Upper lobe of right lung (tissue), 1 donor: ENCODE results near the gene ENPEP. TPM values are rescaled to one million over a fixed set of nuclear protein-coding genes. Genes with fewer than 3 reads are reported as not detected.
A peak's percentile ranks its signal among the peaks of the same experiment; 100 is the strongest.
"Not testable (repeated sequence)": the region's sequence is repeated elsewhere in the genome, so short reads cannot be mapped to it uniquely, and the experiment has no call there.

Source experiments
- ATAC-seq: fragments of 200-7000 bp; cut with Tn5 transposase; one replicate; pipeline ENCODE4 v1.9.1; 2020; ENCODE audit warnings: mild to moderate bottlenecking, moderate library complexity
- DNase-seq: peaks from one replicate; pipeline ENCODE4 v3.0.0-alpha.2; 2020
- H3K27ac ChIP-seq: fragments of 200-600 bp; one replicate; pipeline ENCODE4 v1.8.0; 2022
- H3K27me3 ChIP-seq: fragments of 200-600 bp; one replicate; pipeline ENCODE4 v1.8.0; 2022; ENCODE audit warnings: mild to moderate bottlenecking
- H3K36me3 ChIP-seq: fragments of 200-600 bp; one replicate; pipeline ENCODE4 v1.8.0; 2022
- H3K4me1 ChIP-seq: fragments of 200-600 bp; one replicate; pipeline ENCODE4 v1.8.0; 2022
- H3K4me3 ChIP-seq: fragments of 200-600 bp; one replicate; pipeline ENCODE4 v1.8.0; 2022; ENCODE audit warnings: mild to moderate bottlenecking
- H3K9me3 ChIP-seq: fragments of 200-600 bp; one replicate; pipeline ENCODE4 v1.8.0; 2022
- intact Hi-C: fragments of 100-400 bp; cut with DNase I; formaldehyde crosslinking; loops from one replicate; pipeline ENCODE4 v1.11.0; 2022
- total RNA-seq: library from RNA; stranded (reverse); fragmentation: NEBNext Ultra II Directional; extraction: Animal tissue kit (Norgen Biotek cat#: 25700); gene quantifications from one replicate; pipeline ENCODE4 v1.2.1, GENCODE V29; 2021
- TF ChIP-seq, protein P1 (sequence below): fragments of 200-600 bp; IDR thresholded peaks from one replicate; pipeline ENCODE4 v1.8.0; 2022; ENCODE audit warnings: antibody characterized with exemption
- donor health status: DM: no; HTN: yes; CAD: no; lungs with severe emphysema.

Gene ENPEP
- total RNA-seq, 1 donor from 2014 or later: 7.5 TPM

DNA sequence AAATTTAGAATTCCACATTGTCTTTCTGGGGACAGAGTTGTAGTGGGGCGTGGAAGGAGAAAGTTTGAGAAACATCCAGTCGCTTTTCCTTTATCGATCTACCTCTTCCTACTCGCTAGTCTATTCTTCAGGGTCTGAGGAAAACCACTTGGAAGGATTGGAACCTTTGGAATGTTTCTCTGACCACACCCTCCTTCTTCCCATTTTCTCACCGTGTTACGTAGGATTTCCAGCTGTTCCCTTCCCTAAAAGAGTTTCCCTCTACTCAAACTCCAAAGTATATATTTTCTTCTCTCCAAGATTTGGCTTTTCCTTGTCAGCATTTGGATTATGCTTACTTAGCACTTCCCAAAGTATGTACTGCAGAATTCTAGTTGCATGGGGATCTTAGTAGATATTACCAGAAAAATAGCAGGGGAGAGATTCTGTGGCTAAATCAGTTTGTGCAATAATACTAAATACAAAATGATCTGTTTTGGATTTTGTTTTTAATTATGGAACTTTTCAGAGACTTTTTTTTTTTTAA is 4.9 kb downstream of the ENPEP start:
- no peak overlapping the region for H3K4me3 ChIP-seq
- no peaks in the 10 kb centered on the region for H3K27me3 ChIP-seq
- H3K36me3 ChIP-seq: no peaks in the 10 kb centered on the region
- ATAC-seq: no peak
- DNase-seq: no peak
- TF ChIP-seq, protein P1, sequence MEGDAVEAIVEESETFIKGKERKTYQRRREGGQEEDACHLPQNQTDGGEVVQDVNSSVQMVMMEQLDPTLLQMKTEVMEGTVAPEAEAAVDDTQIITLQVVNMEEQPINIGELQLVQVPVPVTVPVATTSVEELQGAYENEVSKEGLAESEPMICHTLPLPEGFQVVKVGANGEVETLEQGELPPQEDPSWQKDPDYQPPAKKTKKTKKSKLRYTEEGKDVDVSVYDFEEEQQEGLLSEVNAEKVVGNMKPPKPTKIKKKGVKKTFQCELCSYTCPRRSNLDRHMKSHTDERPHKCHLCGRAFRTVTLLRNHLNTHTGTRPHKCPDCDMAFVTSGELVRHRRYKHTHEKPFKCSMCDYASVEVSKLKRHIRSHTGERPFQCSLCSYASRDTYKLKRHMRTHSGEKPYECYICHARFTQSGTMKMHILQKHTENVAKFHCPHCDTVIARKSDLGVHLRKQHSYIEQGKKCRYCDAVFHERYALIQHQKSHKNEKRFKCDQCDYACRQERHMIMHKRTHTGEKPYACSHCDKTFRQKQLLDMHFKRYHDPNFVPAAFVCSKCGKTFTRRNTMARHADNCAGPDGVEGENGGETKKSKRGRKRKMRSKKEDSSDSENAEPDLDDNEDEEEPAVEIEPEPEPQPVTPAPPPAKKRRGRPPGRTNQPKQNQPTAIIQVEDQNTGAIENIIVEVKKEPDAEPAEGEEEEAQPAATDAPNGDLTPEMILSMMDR: no peak
- no peaks in the 10 kb centered on the region for H3K4me1 ChIP-seq
- H3K27ac ChIP-seq: no peak overlapping the region
- intact Hi-C loops: no loop called here
- no peaks in the 10 kb centered on the region for H3K9me3 ChIP-seq

DNA sequence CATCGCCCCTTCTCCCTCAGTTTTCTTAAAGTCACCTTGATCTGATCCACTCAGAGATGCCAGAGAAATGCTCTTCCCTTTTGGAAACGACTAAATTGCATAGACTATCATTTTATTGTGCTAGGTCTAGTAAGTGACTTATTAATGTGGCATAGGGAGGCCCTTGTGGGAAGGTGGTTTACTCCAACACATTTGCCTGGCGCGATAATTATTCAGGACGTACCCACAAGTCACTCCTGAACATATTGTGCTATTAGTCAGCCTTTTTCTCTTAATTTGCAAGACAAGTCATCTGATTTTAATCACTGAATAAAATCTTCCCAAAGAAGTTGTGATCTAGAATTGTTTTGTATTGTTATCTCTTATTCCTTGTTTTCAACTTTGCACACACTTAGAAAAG is 7.6 kb downstream of the ENPEP start:
- Histone ChIP-seq H3K4me3 (no peak overlapping the region), H3K9me3 (no peaks in the 10 kb centered on the region), H3K4me1 (peaks cover under 1% of the 10 kb centered on the region), H3K27me3 (no peaks in the 10 kb centered on the region), H3K36me3 (no peaks in the 10 kb centered on the region), H3K27ac (no peak overlapping the region)
- intact Hi-C loops: no loop called here
- DNase-seq: no peak
- ATAC-seq: no peak
- TF ChIP-seq, protein P1: no peak

DNA sequence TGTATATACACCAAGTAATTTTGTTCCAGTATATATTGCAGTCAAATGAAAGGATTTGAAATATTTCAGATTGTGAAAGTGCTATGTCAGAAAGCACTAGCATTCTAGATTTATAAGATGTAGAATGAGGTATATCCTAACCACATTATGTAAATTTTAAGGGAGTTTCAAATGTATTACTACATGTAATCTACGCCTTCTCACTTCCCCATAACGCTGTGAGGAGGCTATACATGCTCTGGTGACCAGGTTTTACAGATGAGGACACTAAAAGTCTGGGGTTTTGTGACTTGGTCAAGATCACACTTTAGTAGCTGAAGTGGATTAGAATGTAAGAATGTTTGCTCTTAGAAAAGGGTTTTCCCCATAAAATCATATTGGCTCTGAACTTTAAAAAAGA is 8.1 kb downstream of the ENPEP start:
- DNase-seq (no peak), ATAC-seq (no peak)
- H3K4me1 ChIP-seq: peaks cover 3% of the 10 kb centered on the region
- no peaks in the 10 kb centered on the region for H3K36me3 ChIP-seq
- H3K27ac ChIP-seq: no peak overlapping the region
- TF ChIP-seq, protein P1: no peak
- no peaks in the 10 kb centered on the region for H3K27me3 ChIP-seq
- intact Hi-C loops: no loop called here
- no peaks in the 10 kb centered on the region for H3K9me3 ChIP-seq
- no peak overlapping the region for H3K4me3 ChIP-seq

DNA sequence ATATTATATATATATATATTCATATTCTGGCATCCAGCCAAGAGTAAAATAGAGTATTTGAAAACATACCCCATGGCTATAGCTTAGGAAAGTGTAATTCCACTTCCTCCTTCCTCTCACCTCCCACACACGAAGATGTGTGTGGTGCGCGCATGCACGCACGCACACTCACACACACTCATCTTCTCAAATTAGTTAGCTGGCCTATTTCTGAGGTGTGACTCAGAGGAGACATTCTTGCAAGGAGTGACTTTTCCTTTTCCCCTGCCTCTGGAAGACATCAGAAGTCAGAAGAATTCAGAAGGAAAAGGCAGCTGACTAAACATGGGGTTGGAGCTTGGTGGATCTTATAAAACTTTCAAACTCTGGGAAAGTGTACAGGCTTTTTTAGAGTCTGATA is 8.8 kb downstream of the ENPEP start:
- Histone ChIP-seq H3K4me3 (no peak overlapping the region), H3K27me3 (no peaks in the 10 kb centered on the region), H3K9me3 (no peaks in the 10 kb centered on the region), H3K27ac (no peak overlapping the region), H3K36me3 (no peaks in the 10 kb centered on the region), H3K4me1 (peaks cover 3% of the 10 kb centered on the region)
- intact Hi-C loops: no loop called here
- DNase-seq (no peak), ATAC-seq (peak; percentile 50)
- TF ChIP-seq, protein P1: no peak

DNA sequence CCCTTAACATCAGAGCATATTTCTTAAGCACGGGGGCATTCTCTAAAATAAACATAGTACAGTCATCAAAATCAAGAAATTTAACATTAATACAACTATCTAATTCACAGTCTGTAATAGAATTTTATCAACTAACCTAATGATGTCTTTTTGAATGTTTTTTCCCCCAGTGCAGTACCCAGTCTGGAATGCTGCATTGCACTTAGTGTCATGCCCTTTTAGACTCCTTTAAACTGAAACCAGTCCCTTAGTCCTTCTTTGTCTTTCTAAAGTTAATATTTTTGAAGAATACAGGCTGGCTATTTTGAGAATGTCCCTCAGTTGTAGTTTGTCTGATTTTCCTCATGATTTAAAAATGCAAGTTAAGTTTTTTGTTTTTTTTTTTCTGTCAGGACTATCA is 9.5 kb downstream of the ENPEP start:
- Histone ChIP-seq H3K27ac (no peak overlapping the region), H3K9me3 (no peaks in the 10 kb centered on the region), H3K27me3 (no peaks in the 10 kb centered on the region), H3K36me3 (no peaks in the 10 kb centered on the region), H3K4me1 (peaks cover 3% of the 10 kb centered on the region), H3K4me3 (no peak overlapping the region)
- no peak for DNase-seq
- ATAC-seq: no peak
- TF ChIP-seq, protein P1: no peak
- intact Hi-C loops: no loop called here

DNA sequence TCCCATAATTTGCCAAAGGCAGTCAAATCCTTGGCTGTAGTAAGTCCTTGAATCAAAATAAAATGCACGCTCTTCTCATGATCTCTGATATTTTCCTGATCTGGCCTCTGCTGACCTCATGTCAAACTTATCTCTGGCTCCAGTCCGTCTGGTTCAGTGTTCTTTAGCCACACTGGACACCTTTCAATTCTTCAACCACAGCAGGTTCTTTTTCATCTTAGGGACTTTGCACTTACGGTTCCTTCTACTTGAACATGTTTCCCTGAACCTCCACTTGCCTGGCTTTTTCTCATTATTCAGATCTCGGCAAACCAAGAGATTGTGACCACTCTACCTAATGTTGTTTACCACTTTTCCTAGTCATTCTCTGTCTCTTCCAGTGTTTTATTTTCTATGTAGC is 10.3 kb downstream of the ENPEP start:
- Histone ChIP-seq H3K27ac (no peak overlapping the region), H3K27me3 (no peaks in the 10 kb centered on the region), H3K4me1 (peaks cover 3% of the 10 kb centered on the region), H3K36me3 (no peaks in the 10 kb centered on the region), H3K9me3 (no peaks in the 10 kb centered on the region), H3K4me3 (no peak overlapping the region)
- intact Hi-C loops: no loop called here
- DNase-seq (no peak), ATAC-seq (no peak)
- TF ChIP-seq, protein P1: no peak

DNA sequence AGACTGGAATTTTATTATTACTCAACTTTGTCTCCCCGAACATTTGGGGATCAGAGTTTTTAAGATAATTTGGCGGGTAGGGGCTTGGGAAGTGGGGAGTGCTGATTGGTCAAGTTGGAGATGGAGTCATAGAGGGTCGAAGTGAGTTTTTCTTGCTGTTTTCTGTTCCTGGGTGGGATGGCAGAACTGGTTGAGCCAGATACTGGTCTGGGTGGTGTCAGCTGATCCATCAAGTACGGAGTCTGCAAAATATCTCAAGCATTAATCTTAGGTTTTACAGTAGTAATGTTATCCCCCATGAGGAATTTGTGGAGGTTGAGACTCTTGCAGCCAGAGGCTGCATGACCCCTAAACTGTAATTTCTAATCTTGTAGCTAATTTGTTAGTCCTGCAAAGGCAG is 10.9 kb downstream of the ENPEP start:
- intact Hi-C loops, H3K36me3 ChIP-seq, H3K4me1 ChIP-seq, H3K4me3 ChIP-seq, H3K27ac ChIP-seq, H3K27me3 ChIP-seq, H3K9me3 ChIP-seq, ATAC-seq, DNase-seq: not testable (repeated sequence)
